Lower lobe of right lung (tissue), 2 donors: ENCODE measurements around the gene OR2B6. TPM values are rescaled to one million over a fixed set of nuclear protein-coding genes. Genes with fewer than 3 reads are reported as not detected.
"Not testable (repeated sequence)": the region's sequence is repeated elsewhere in the genome, so short reads cannot be mapped to it uniquely, and the experiment has no call there.

Experiments
- ATAC-seq, 2 donors: fragments of 200-7000 bp; cut with Tn5 transposase; one replicate each; pipeline ENCODE4 v1.9.1; 2020 to 2022; ENCODE audit warnings: mild to moderate bottlenecking in 2 of 2, moderate library complexity in 2 of 2
- DNase-seq: peaks from one replicate; pipeline ENCODE4 v3.0.0-alpha.2; 2020
- H3K27ac ChIP-seq: fragments of 200-600 bp; one replicate; pipeline ENCODE4 v1.8.0; 2022
- H3K27me3 ChIP-seq: fragments of 200-600 bp; one replicate; pipeline ENCODE4 v1.8.0; 2022; ENCODE audit warnings: low read depth
- H3K36me3 ChIP-seq: fragments of 200-600 bp; one replicate; pipeline ENCODE4 v1.8.0; 2022; ENCODE audit warnings: mild to moderate bottlenecking
- H3K4me1 ChIP-seq: fragments of 200-600 bp; one replicate; pipeline ENCODE4 v1.8.0; 2022
- H3K4me3 ChIP-seq: fragments of 200-600 bp; one replicate; pipeline ENCODE4 v1.8.0; 2022; ENCODE audit warnings: mild to moderate bottlenecking
- H3K9me3 ChIP-seq: fragments of 200-600 bp; one replicate; pipeline ENCODE4 v1.8.0; 2022
- intact Hi-C: fragments of 100-400 bp; cut with DNase I; formaldehyde crosslinking; loops from one replicate; pipeline ENCODE4 v1.11.0; 2022
- total RNA-seq: library from RNA; stranded (reverse); fragmentation: NEBNext Ultra II Directional; extraction: Animal tissue kit (Norgen Biotek cat#: 25700); gene quantifications from one replicate; pipeline ENCODE4 v1.2.1, GENCODE V29; 2021
- TF ChIP-seq, protein P1 (sequence below): fragments of 200-600 bp; IDR thresholded peaks from one replicate; pipeline ENCODE4 v1.8.0; 2022; ENCODE audit warnings: antibody characterized with exemption, mild to moderate bottlenecking
- donor health status: DM: no; HTN: yes; CAD: no; lungs with severe emphysema.

The OR2B6 gene
- total RNA-seq, 1 donor from 2014 or later = not detected

DNA sequence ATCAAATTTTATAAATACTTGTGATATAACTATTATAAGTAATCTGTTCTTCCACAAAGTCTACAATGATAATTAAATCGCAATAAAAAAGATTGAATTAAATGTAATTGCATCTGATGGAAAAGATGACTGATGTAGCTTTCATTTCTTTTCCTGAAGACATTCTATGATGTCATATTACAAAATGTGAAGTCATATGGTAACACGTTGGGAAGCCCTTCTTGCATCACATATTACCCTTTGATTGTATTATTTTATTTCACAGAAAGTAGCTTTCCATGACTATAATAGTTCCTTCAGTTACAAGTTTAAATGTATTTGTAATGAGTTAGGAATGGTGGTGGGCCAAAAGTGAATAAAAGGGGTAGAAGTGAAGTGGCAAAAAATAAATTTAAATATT is 25.8 kb upstream of the OR2B6 start:
- TF ChIP-seq, protein P1, sequence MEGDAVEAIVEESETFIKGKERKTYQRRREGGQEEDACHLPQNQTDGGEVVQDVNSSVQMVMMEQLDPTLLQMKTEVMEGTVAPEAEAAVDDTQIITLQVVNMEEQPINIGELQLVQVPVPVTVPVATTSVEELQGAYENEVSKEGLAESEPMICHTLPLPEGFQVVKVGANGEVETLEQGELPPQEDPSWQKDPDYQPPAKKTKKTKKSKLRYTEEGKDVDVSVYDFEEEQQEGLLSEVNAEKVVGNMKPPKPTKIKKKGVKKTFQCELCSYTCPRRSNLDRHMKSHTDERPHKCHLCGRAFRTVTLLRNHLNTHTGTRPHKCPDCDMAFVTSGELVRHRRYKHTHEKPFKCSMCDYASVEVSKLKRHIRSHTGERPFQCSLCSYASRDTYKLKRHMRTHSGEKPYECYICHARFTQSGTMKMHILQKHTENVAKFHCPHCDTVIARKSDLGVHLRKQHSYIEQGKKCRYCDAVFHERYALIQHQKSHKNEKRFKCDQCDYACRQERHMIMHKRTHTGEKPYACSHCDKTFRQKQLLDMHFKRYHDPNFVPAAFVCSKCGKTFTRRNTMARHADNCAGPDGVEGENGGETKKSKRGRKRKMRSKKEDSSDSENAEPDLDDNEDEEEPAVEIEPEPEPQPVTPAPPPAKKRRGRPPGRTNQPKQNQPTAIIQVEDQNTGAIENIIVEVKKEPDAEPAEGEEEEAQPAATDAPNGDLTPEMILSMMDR = no peak
- Histone ChIP-seq H3K36me3 (no peaks in the 10 kb centered on the region), H3K27ac (no peak overlapping the region), H3K27me3 (no peaks in the 10 kb centered on the region), H3K9me3 (no peaks in the 10 kb centered on the region), H3K4me1 (no peaks in the 10 kb centered on the region), H3K4me3 (no peak overlapping the region)
- ATAC-seq (no peak), DNase-seq (no peak)
- intact Hi-C loops = no loop called here

DNA sequence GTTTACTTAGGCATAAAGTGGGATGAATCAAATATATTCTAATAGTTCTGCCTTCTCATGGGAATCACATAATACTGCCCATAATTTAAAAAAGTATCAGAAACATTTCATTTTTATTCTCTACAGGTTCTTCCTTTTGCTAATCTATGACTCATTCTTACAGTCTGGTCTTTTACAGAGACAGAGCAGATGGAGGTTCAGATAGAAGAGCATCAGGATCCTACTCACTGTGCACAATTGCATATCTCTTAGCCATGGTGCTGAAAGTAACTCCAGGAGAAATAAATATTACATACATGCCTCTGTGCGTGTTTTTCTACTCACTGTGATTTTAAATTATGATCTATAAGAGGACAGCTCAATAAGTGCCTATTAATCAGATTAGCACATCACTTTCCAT is 16.3 kb upstream of the OR2B6 start:
- TF ChIP-seq, protein P1 = no peak
- no peak overlapping the region for H3K4me3 ChIP-seq
- intact Hi-C loops = no loop called here
- no peaks in the 10 kb centered on the region for H3K36me3 ChIP-seq
- H3K9me3 ChIP-seq = no peaks in the 10 kb centered on the region
- no peaks in the 10 kb centered on the region for H3K27me3 ChIP-seq
- no peaks in the 10 kb centered on the region for H3K4me1 ChIP-seq
- DNase-seq (no peak), ATAC-seq (no peak)
- no peak overlapping the region for H3K27ac ChIP-seq

DNA sequence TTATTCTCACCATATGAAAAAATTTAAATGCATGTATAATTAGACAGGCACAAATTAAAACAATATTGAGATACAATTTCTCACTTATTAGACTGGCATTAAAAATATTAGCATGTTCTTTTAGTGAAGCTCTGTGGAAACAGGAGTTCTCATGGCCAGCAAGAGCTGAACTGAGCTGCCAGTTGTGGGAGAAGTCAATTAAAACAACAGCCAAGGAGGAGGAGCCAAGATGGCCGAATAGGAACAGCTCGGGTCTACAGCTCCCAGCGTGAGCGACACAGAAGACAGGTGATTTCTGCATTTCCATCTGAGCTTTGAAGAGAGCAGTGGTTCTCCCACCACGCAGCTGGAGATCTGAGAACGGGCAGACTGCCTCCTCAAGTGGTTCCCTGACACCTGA is 14.0 kb upstream of the OR2B6 start:
- H3K27ac ChIP-seq, H3K4me1 ChIP-seq, ATAC-seq, H3K9me3 ChIP-seq, intact Hi-C loops, DNase-seq, H3K4me3 ChIP-seq, H3K36me3 ChIP-seq, H3K27me3 ChIP-seq: not testable (repeated sequence)

DNA sequence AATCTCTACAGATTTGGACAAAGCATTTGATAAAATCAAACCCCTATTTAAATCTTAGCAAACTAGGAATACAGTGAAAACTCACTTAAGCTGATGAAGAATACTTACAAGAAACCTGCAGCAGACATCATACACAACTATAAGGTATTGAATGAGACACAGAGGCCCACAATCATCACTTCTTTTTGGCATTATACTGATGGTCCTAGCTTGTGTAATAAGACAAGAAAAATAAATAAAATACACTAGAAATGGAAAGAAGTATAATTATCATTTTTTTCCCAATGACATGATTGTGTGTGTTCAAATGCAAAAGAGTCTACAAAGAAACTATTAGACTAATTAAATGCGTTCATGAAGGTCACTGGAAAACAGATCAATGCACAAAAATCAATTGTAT is 8.8 kb upstream of the OR2B6 start:
- H3K4me1 ChIP-seq = no peaks in the 10 kb centered on the region
- H3K27me3 ChIP-seq = no peaks in the 10 kb centered on the region
- TF ChIP-seq, protein P1 = no peak
- DNase-seq (no peak), ATAC-seq (no peak)
- no peaks in the 10 kb centered on the region for H3K9me3 ChIP-seq
- no peaks in the 10 kb centered on the region for H3K36me3 ChIP-seq
- intact Hi-C loops = no loop called here
- no peak overlapping the region for H3K27ac ChIP-seq
- H3K4me3 ChIP-seq = no peak overlapping the region

DNA sequence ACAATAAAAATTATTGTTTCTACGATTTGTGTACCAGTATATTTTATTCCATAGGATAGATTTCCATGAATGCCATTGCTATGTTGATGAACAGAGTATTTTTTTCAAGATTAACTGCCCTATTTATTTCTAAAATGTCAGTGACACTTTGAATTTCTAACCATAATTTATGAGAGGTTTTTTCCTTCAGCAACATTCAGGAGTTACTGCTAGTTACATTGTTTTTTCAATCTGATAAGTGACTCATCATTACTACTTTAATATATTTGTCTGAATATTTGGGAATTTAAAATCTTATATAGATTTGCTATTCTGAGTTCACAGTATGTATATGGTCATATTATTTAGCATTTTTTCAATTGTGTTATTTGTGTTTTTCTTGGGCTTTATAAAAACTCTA is 6.0 kb upstream of the OR2B6 start:
- no peak for DNase-seq
- no peak for ATAC-seq
- intact Hi-C loops = no loop called here
- H3K36me3 ChIP-seq = no peaks in the 10 kb centered on the region
- no peaks in the 10 kb centered on the region for H3K9me3 ChIP-seq
- H3K27me3 ChIP-seq = no peaks in the 10 kb centered on the region
- H3K4me1 ChIP-seq = no peaks in the 10 kb centered on the region
- no peak overlapping the region for H3K4me3 ChIP-seq
- H3K27ac ChIP-seq = no peak overlapping the region
- TF ChIP-seq, protein P1 = no peak

DNA sequence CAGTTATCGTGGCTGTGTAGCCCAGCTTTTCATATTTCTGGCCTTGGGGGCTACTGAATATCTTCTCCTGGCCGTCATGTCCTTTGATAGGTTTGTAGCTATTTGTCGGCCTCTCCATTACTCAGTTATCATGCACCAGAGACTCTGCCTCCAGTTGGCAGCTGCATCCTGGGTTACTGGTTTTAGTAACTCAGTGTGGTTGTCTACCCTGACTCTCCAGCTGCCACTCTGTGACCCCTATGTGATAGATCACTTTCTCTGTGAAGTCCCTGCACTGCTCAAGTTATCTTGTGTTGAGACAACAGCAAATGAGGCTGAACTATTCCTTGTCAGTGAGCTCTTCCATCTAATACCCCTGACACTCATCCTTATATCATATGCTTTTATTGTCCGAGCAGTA is 475 bp downstream of the OR2B6 start:
- H3K9me3 ChIP-seq = no peaks in the 10 kb centered on the region
- no peaks in the 10 kb centered on the region for H3K36me3 ChIP-seq
- no peaks in the 10 kb centered on the region for H3K4me1 ChIP-seq
- TF ChIP-seq, protein P1 = no peak
- DNase-seq (no peak), ATAC-seq (no peak)
- H3K27ac ChIP-seq = no peak overlapping the region
- no peaks in the 10 kb centered on the region for H3K27me3 ChIP-seq
- intact Hi-C loops = no loop called here
- H3K4me3 ChIP-seq = no peak overlapping the region
